Stimulated activated CD8-positive, alpha-beta memory T cell treated with anti-CD3 and anti-CD28 coated beads, Interleukin-15, amount 100 ng/mL, for 48 hours (primary cell): ENCODE data around the gene FAT1.

Experiments used
- DNase-seq, 2 donors: peaks; one replicate each; pipeline ENCODE4 v3.0.0-alpha.2; 2020; ENCODE audit warnings: low read depth in 2 of 2

FAT1 gene

GRCh38 chr4:186700746-186701145, 22.9 kb downstream of the FAT1 start:
- no peak for DNase-seq

GRCh38 chr4:186699881-186700397, 23.7 kb downstream of the FAT1 start:
- no peak for DNase-seq

- DNase-seq: no peak
These were observed 24.4 kb downstream of the FAT1 start for GRCh38 chr4:186699298-186699697.

- DNase-seq: no peak
These were observed 25.1 kb downstream of the FAT1 start for GRCh38 chr4:186698525-186698924.

- DNase-seq: no peak
These were observed 25.6 kb downstream of the FAT1 start for GRCh38 chr4:186698028-186698427.

GRCh38 chr4:186695392-186695791, 28.3 kb downstream of the FAT1 start:
- no peak for DNase-seq

GRCh38 chr4:186693894-186694293, 29.8 kb downstream of the FAT1 start:
- DNase-seq: no peak

- no peak for DNase-seq
These were observed 30.4 kb downstream of the FAT1 start for GRCh38 chr4:186693159-186693815.

GRCh38 chr4:186691396-186691795, 32.3 kb downstream of the FAT1 start:
- DNase-seq: no peak

GRCh38 chr4:186689476-186689875, 34.2 kb downstream of the FAT1 start:
- no peak for DNase-seq

GRCh38 chr4:186688150-186688943, 35.3 kb downstream of the FAT1 start:
- DNase-seq: no peak

- no peak for DNase-seq
These were observed 36.4 kb downstream of the FAT1 start for GRCh38 chr4:186687265-186687664.

GRCh38 chr4:186685767-186686183, 37.9 kb downstream of the FAT1 start:
- no peak for DNase-seq

GRCh38 chr4:186684889-186685309, 38.8 kb downstream of the FAT1 start:
- DNase-seq: no peak

- no peak for DNase-seq
These were observed 39.4 kb downstream of the FAT1 start for GRCh38 chr4:186684220-186684619.

GRCh38 chr4:186680641-186681040, 43.0 kb downstream of the FAT1 start:
- no peak for DNase-seq

GRCh38 chr4:186676531-186677161, 47.0 kb downstream of the FAT1 start:
- DNase-seq: no peak

GRCh38 chr4:186669735-186670134, 53.9 kb downstream of the FAT1 start:
- no peak for DNase-seq

- DNase-seq: no peak
These were observed 54.4 kb downstream of the FAT1 start for GRCh38 chr4:186669159-186669731.

GRCh38 chr4:186666750-186667149, 56.9 kb downstream of the FAT1 start:
- no peak for DNase-seq

GRCh38 chr4:186666252-186666651, 57.4 kb downstream of the FAT1 start:
- DNase-seq: no peak

GRCh38 chr4:186660403-186660802, 63.3 kb downstream of the FAT1 start:
- no peak for DNase-seq
